NCI-H82 (cell line): ENCODE measurements around the gene COX4I1.

Experiments used
- DNase-seq: peaks from one replicate; lab custom pipeline; 2025; lab: John Stamatoyannopoulos, UW

COX4I1 gene

DNA sequence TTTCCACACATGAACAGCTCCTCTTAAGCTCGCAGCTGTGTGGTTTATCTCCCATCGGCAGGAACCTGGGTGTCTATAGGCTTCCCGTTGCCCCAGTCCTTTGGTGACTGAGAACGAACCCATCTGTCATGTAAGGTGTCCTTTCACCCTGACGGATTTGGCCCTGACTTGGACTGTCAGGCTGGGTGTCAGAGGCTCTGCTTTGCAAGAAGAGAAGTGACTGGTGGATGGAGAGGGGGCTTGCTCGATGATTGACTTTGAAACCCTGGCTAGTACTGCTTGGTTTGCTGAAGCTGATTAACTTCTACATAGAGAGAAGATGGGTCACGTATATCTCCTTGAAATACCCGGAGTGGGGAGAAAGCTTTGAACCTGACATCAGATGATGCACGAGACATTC, 42.9 kb downstream of the COX4I1 start:
- DNase-seq = no peak

DNA sequence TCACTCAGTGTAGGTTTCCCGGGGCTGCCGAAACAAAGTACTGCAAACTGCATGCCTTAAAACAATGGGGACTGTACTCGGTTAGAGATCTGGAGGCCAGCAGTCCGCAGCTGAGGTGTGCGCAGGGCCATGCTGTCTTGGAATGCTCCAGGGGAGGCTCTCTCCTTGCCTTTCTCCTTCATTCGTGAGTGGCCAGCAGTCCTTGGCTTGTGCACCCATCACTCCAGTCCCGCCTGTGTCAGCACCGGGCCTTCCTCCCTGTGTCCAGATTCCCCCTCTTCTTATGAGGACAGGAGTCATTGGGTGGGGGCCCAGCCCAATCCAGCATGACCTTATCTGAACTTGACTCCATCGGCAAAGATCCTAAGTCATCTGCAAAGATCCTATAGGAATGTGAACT, 43.4 kb downstream of the COX4I1 start:
- DNase-seq = no peak

DNA sequence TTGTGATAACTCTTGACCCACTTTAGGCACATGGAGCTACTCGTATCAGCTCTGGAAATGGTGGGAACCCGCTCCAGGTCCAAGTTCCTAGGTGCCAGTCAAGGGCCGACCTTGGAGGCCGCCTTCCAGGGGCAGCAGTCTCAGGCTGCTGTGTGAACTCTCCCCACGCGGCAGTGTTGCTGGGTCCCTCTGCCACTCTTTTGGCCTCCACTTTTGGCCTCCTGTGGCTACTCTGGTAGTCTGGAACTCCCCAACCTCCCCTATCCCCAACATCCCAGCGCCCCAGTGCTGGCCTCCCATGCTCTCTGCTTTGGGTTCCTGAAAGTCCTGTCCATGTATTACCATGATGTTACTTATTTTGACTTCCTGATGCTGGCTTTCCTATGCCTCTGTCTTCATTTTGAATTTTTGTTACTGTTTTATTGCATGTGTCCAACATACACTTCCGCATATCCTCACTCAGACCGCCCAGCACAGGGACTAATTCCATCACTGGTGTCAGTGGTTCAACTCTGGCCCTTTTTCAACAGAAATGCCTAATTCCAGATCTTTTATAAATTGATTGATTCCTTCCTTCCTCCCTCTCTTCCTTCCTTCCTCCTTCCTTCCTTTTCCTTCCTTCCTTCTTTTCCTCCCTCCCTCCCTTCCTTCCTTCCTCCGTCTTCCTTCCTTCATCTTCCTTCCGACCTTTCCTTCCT, 44.1 kb downstream of the COX4I1 start:
- no peak for DNase-seq

DNA sequence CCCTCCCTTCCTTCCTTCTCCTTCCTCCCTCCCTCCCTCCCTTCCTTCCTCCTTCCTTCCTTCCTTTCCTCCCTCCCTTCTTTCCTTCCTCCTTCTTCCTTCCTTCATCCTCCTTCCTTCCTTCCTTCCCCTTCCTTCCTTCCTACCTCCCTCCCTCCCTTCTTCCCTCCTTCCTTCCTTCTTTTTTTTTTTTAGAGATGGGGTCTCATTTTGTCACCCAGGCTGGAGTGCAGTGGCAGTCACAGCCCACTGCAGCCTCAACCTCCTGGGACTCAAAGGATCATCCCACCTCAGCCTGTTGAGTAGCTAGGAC, 44.6 kb downstream of the COX4I1 start:
- no peak for DNase-seq

DNA sequence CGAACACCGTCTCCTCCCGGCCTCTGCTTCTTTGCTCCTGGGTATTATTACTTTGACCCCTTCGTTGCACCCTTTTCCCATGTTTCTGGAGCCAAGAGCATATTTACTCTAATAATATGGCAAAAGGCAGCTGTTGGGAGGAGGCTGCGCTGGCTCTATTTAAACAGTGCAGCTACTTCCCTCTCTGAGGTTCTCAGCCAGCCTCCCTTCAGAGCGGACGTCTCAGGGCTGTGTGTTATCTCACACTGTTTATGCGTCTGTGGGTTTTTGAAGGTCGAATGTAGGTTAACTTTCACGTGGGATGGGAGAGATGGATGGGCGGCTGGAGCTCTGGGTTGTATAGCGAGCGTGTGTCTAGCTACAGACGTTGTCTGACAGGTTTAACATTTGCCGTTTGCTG, 45.3 kb downstream of the COX4I1 start:
- DNase-seq = no peak

DNA sequence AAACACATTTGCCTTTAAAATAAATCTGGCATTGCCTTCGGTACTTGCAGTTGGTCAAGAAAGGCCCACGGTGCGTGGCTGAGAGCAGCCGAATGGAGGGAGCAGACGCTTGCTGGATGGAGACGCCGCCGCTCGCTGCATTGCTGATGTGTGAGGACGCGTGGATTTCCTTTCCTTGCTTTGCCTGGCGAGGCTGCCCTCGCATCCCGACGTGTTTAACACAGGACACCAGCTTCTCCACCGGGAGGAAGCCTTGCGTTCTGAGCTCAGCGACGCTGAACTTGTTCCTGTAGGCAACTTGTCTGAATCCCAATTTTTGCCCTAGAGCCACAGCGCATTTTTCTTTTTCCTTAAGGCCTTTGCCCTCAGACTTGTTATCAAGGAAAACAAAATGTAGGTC, 45.8 kb downstream of the COX4I1 start:
- DNase-seq = no peak

DNA sequence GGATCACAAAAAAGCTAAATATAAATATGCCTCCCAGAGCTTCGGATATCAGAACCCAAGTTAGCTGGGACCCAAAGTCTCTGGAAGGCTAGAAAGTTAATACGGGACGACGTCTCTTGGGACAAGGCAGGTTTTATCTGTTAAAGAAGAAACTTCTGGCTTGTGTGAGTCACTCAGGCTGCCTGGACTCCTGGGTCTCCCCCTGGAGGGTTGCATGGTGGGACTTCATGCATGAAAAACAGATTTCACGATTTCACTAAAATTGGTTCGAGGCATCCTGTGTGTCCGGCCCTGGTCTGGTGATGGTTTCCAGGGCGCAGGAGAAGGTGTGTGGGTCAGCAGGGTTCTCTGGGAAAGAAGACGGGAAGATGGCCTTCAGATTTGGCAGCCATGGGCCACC, 47.0 kb downstream of the COX4I1 start:
- DNase-seq = no peak

DNA sequence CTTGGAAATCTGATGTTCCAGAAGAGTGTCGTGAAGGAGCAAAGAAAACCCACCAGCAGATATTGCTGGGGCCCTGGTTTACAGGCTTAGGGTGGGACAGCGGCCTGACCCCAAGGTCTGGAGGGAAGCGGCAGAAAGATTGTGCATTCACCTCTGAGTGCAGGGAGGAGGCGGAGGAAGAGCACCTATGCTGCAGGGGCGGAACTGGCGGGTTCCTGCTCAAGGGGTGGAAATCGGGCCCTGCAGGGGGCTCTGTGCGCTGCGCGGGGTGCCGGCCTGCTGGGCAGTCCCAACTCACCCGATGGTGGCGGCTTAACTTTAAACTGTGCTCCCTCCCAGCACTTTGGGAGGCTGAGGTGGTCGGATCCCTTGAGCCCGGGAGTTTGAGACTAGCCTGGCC, 47.5 kb downstream of the COX4I1 start:
- no peak for DNase-seq

DNA sequence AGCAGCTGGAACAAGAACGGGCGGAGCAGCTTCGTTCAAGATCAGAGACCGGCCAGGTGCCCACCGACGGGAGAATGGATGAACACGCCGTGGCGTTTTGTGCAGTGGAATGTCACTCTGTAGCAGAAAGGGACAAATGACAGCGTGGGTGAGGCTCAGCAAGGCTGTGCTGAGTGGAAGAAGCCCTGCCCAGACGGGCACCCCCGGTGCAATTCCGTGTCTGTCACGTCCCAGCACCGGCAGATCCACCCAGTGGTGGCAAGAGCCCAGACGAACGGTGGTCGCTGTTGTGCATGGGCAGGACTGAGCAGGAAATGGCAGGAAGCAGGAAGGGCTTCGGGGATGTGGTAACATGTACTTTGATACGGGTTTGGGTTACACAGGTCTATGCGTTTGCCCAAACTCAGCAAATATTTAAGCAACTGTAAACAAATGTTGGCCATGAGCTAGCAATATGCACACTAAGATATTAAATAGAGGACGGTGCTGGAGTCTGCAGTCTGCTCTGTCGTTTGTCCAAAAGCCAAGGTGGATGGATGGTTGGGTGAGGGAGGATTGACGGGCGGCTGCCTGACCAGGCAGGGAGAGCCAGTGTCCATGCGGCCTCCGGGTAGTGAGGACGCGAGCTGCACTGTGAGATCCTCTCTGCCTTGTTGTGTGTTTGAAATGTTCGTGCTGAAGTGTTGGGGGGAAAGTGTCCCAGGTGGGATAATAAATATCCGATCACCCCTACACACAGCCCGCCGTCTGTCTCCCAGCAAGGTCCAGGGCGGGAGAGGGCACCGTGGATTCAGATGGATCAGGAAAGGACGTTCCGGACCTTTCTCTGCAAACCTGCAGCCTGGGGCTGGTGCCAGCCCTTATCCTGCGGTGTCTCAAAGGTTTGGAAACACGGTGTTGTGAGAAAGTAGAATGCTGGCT, 48.4 kb downstream of the COX4I1 start:
- DNase-seq = no peak

DNA sequence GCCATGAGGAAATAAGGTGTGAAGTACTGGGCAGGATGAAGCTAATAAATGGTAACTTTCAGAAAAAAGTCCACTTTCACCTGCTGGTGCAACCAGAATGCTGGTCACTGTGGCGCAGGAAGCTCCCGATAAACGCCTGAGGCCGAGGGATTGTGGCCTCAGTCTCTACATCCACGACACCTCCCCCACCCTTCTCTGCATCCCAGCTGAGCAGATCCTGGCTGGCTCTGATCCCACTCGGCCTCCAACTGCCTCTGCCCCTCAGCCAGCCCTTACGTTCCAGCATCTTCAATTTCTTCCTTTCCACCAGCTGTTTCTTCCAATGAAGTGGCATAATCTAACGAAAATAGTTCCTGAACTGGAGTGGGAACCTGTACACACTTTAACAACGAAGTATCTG, 49.5 kb downstream of the COX4I1 start:
- no peak for DNase-seq

DNA sequence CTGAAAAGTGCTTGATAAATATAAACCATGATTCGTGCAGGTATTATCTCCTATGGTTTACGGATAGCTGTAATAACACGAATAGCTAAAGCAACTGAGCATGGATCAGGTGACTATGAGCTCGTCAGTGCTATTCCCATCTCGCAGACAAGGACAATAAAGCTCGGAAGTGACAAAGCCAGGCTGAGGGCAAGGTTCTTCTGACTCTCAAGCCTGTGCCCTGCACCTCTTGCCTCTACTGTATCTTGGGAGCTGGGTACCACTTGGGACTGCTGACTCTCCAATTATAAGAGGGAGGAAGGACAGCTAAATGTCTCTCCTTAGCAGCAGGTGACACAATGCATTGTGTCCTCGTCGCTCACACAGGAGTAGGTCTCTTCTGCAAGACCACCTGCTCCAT, 49.9 kb downstream of the COX4I1 start:
- no peak for DNase-seq

DNA sequence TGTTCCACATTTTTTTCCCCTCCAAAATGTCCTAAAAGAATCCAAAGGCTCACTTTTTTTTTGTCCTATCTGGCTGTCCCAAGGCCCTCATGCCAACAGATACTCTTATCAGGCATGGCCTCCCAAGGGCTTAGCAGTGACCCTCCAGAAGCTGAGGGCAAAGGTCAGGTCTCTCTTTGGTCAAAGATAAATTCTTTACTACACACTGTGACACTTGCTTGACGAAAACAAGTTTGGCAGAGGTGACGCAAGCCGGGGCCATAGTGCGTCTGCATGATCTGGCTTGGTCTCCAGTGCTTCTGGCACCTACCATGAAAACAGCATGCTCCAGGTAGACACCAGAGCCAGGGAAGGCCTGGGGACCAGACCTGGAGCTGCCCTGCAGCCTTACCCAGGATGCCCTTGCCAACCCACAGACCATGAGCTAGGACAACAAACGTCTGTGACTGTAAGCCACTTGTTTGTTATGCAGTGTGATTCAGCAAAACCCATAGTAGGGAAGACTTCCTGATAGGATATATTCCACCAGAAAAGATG, 50.9 kb downstream of the COX4I1 start:
- DNase-seq = no peak

DNA sequence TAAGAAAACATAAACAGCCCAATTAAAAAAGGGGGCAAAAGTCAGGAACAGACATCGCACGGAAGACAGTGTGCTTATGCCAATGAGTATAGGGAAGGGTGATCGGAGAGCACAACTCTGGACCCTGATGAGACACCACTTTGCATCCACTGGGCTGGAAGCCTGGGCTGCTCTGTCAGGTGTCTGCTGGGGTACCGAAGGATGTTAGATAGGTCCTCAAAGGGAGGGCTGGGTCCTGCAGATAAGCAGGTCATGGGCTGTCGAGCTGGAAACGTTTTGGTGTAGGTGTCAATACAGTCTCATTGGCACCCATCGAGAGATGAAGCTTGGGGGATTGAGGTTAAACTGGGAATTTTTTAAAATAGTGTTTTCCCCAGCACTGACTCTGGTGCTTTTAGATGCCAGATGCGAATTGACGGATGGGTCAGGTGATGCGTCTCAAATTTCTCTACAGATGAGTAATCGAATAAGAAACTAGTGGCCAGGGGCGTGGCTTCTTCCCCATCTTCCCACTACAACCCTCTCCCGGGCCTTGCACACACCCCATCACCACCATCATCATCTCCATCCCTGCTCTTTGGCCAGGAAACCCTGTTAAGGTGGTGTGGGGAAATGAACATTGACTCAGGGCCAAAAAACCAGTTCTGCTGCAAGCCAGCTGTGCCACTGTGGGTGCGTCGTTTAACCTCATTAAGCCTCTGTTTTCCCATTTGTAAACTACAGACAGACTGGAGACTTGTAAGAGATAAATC, 51.7 kb downstream of the COX4I1 start:
- DNase-seq = no peak

DNA sequence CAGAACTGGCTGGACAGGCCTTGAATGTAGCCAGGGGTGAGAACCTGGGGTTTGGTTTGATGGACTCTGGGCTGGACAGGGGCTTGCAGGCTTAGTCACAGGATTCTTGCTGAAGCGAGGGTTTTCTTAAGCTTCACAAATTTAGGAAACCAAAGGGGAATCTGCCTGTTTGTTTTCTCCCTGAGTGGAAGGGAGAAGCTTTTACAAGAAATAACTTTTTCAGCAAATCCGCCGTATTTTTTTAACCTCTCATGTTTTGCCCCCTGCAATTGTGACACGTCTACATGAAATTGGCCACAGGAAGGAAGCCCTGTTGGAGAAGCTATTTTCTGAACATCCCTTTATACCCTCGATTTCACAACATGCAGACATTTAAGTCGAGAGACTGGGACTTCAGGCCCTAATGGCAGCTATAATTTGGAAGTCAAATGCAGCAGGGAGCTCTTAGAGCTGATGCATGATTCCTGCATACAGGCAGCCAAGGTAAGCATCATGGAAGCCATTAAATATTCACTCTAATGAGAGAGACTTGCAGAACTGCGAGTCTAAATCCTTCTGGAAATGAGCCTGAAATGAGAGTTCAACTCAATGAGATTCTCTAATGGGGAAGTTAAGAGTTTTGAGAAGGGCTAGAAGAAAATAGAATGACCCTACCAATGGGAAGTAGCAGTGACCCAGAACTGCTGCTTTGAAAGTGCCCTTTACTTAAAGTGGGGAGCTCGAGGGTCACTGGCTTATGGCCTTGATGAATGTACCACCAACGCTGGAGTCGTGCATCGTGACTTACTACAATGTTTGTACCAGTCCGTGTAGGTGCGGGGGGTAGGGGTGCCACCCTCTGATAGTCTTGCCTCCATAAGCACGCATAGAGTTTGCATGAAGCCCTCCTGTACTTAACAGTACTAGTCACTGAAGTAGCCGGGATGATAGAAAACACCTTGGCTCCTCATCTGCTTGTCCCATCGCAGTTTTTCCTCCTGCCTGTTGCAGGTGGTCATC, 54.4 kb downstream of the COX4I1 start:
- no peak for DNase-seq

DNA sequence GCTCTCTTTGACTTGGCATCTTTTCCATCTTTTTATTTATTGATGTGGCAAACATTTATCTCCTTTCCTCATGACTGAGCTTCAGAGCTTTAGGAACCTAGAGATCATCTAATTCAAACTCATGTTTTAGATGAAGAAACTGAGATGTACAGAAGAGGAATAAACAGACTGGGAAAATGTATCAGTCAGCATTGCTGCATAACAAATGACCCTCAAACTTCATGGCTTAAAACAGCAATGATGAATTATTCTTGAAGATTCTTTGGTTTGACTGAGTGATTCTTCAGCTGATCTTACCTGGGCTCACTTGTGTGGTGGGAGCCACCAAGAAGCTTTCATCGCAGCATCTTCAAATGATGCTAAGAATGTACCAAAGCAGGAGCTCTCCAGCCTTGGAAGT, 55.4 kb downstream of the COX4I1 start:
- no peak for DNase-seq

DNA sequence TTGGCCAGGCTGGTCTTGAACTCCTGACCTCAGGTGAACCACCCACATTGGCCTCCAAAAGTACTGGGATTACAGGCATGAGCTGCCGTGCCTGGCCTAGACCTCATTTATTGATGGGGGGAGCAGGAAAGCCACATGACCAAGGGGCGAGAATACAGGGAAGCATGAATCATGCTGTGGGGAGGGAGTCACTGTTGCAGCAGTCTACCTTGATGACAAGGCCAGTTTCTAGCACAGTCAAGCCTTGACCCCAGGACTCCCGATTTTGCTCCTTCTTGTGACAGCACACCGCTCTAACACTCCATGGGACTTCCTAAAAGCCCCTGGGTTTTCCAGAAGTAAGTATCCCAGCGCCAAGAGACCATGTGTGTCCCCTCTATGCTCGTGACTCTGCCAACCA, 56.6 kb downstream of the COX4I1 start:
- DNase-seq = no peak

DNA sequence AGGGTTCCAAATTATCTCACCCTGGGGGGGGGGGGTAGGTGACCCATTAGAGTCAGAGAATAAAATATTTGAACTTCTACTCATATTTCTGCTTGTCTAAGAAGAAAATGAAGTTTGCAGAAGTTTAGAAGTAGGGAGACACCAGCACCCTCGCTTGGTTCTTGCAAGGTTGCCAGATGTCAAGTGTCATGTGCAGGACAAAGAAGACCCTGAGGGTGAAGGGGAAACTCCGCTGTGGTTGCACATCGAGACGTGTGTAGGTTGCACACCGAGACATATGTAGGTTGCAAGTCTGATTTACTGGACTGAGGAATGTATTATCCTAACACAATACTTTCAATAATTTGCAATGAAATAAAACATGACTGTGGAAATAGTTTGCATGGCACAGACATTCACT, 57.1 kb downstream of the COX4I1 start:
- no peak for DNase-seq
